ENCODE data around the gene YBX2. TPM values are rescaled to one million over a fixed set of nuclear protein-coding genes. Genes with fewer than 3 reads are reported as not detected.

The YBX2 gene
- total and polyA plus RNA-seq, 2 donors (not counting 3 experiments of a cell fraction or from before 2014, with no cell fraction given): 0.15 to 0.31 TPM

DNA sequence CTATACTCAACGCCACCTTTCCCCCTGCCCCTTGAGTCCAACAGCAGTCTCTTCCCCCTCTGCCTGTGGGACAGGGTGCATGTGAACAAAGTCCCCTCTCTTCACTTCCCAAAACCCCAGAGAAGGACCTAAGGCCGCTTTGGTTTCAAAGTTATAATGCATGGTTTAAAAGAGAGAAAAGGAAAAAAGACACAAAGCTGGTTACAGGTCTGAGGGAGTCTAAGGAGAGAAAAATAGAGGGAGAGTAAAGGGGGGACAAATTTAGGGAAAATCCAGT is 51.0 kb downstream of the YBX2 start:
- Histone ChIP-seq H3K9ac (replicated peaks; ENCODE audit: extremely low read depth, insufficient read depth, low read length) (peak overlapping the region; percentile 92), H3K27ac (ENCODE audit: insufficient read depth, low read depth, low read length) (peak overlapping the region; percentile 95), H2AFZ (ENCODE audit: low read depth, low read length) (peak overlapping the region; percentile 36), H3K4me3 (replicated peaks in 1 of 3; ENCODE audit: insufficient read depth in 1 of 3, low read depth in 1 of 3, low read length in 3 of 3) (peak overlapping the region in 2 of 3 experiments; percentile 65 to 91), H3K9me3 (replicated peaks; ENCODE audit: control insufficient read depth, insufficient read depth, low read length) (no peaks in the 10 kb centered on the region), H3K4me2 (ENCODE audit: insufficient read depth, low read length) (peak overlapping the region; percentile 97), H3K27me3 (ENCODE audit: control insufficient read depth in 2 of 2, insufficient read depth in 2 of 2, low read length in 2 of 2) (no peaks in the 10 kb centered on the region), H3K79me2 (ENCODE audit: control insufficient read depth, insufficient read depth, low read length) (peaks cover 50% of the 10 kb centered on the region), H3K36me3 (ENCODE audit: control insufficient read depth in 2 of 2, extremely low read depth in 1 of 2, insufficient read depth in 2 of 2, low read length in 2 of 2) (peaks cover 6 to 21% of the 10 kb centered on the region in 2 experiments), H4K20me1 (replicated peaks; ENCODE audit: control insufficient read depth, extremely low read depth, insufficient read depth, low read length) (no peaks in the 10 kb centered on the region), H3K9me1 (replicated peaks; ENCODE audit: control insufficient read depth, extremely low read depth, insufficient read depth, low read length) (no peaks in the 10 kb centered on the region), H3K4me1 (ENCODE audit: control insufficient read depth, extremely low read depth, insufficient read depth, low read length) (peaks cover 23% of the 10 kb centered on the region)
- POLR2A ChIA-PET: no interaction called here
- no peak for TF ChIP-seq GATA2 (IDR thresholded peaks at IDR 0.05; ENCODE audit: insufficient read depth, insufficient read length, low read depth, low read length)
- no peak for TF ChIP-seq POLR2A (IDR thresholded peaks at IDR 0.05; ENCODE audit: low read depth, low read length)
- TF ChIP-seq, protein P1, sequence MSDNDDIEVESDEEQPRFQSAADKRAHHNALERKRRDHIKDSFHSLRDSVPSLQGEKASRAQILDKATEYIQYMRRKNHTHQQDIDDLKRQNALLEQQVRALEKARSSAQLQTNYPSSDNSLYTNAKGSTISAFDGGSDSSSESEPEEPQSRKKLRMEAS (IDR thresholded peaks at IDR 0.05; ENCODE audit: insufficient read depth, insufficient read length): no peak
- no peak for TF ChIP-seq MYC (IDR thresholded peaks at IDR 0.05; ENCODE audit: low read depth, low read length)
- no peak for TF ChIP-seq FOS (IDR thresholded peaks at IDR 0.05; ENCODE audit: borderline replicate concordance, insufficient read depth, low read length)
- dilution Hi-C loops (cut with MboI; ENCODE audit: extremely low pct_ligation_motif_present, low sequenced_read_pairs): no loop called here
- BruUV-seq (replicated peaks): no TSS peak
- intact Hi-C loops (cut with micrococcal nuclease): loop anchor here (1.0 to 2.0 kb wide), 2 partner anchors 37 to 53 kb away; partner anchors contain the start of gene SLC2A4
- DNase-seq (ENCODE audit: low read depth, low spot score) (no peak), FAIRE-seq (no peak)
- CTCF ChIA-PET: interaction anchor here (1.0 to 3.4 kb wide), 3 partner anchors 8 to 53 kb away, joined by 3 to 24 read pairs (median 16); partner anchors contain the start of genes ACADVL, CTDNEP1, DLG4 and ELP5

DNA sequence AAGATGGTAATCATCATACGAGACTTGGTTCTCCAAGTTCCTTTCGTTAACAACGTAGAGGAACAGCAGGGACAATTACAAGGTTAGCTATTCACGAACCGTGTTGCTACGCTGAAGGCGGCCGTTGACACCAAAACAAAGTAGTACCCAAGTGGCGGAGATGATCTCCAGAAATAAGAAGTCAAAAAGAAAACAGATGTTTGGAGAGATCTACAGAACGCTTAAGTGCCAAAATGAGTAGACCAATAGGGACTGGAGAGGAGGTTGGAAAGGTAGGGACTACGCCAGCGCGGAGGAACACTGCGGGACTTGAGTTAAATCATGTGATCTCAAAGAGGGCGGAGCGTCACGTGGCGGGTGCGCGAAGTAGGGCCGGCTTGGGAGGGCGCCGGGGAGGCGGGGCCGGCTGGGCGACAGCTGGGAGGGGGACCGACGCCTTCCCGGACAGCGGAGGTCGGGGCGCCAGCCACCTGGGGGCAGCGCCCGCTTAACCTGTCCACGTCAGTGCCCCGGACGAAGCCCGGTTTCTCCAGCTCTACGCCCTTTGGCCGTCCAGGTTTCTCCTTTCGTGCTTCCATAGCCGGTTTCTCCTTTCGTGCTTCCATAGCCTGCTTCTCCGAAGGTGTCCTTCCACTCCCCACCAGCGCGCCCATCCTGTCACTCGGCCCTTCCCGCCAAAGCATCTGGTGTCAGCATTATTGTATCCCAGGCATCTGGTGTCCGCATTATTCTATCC is 51.6 kb downstream of the YBX2 start:
- peak; percentile 96 for DNase-seq (ENCODE audit: low read depth, low spot score)
- Histone ChIP-seq H3K27me3 (ENCODE audit: control insufficient read depth in 2 of 2, insufficient read depth in 2 of 2, low read length in 2 of 2) (no peaks in the 10 kb centered on the region), H3K27ac (ENCODE audit: insufficient read depth, low read depth, low read length) (peak overlapping the region; percentile 95), H3K9ac (replicated peaks; ENCODE audit: extremely low read depth, insufficient read depth, low read length) (peak overlapping the region; percentile 92), H4K20me1 (replicated peaks; ENCODE audit: control insufficient read depth, extremely low read depth, insufficient read depth, low read length) (no peaks in the 10 kb centered on the region), H3K9me1 (replicated peaks; ENCODE audit: control insufficient read depth, extremely low read depth, insufficient read depth, low read length) (no peaks in the 10 kb centered on the region), H2AFZ (ENCODE audit: low read depth, low read length) (peak overlapping the region; percentile 96), H3K79me2 (ENCODE audit: control insufficient read depth, insufficient read depth, low read length) (peaks cover 47% of the 10 kb centered on the region), H3K4me2 (ENCODE audit: insufficient read depth, low read length) (peak overlapping the region; percentile 97), H3K36me3 (ENCODE audit: control insufficient read depth in 2 of 2, extremely low read depth in 1 of 2, insufficient read depth in 2 of 2, low read length in 2 of 2) (peaks cover 6 to 21% of the 10 kb centered on the region in 2 experiments), H3K9me3 (replicated peaks; ENCODE audit: control insufficient read depth, insufficient read depth, low read length) (no peaks in the 10 kb centered on the region), H3K4me3 (replicated peaks in 1 of 3; ENCODE audit: insufficient read depth in 1 of 3, low read depth in 1 of 3, low read length in 3 of 3) (peak overlapping the region; percentile 19 to 91 (median 65)), H3K4me1 (ENCODE audit: control insufficient read depth, extremely low read depth, insufficient read depth, low read length) (peaks cover 23% of the 10 kb centered on the region)
- TF ChIP-seq, protein P1 (IDR thresholded peaks at IDR 0.05; ENCODE audit: insufficient read depth, insufficient read length): peak; percentile 94
- TF ChIP-seq, protein P2, sequence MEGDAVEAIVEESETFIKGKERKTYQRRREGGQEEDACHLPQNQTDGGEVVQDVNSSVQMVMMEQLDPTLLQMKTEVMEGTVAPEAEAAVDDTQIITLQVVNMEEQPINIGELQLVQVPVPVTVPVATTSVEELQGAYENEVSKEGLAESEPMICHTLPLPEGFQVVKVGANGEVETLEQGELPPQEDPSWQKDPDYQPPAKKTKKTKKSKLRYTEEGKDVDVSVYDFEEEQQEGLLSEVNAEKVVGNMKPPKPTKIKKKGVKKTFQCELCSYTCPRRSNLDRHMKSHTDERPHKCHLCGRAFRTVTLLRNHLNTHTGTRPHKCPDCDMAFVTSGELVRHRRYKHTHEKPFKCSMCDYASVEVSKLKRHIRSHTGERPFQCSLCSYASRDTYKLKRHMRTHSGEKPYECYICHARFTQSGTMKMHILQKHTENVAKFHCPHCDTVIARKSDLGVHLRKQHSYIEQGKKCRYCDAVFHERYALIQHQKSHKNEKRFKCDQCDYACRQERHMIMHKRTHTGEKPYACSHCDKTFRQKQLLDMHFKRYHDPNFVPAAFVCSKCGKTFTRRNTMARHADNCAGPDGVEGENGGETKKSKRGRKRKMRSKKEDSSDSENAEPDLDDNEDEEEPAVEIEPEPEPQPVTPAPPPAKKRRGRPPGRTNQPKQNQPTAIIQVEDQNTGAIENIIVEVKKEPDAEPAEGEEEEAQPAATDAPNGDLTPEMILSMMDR (IDR thresholded peaks at IDR 0.05; ENCODE audit: extremely low read depth in 1 of 2, insufficient read depth in 1 of 2, low read depth in 1 of 2, low read length in 2 of 2): no peak
- TF ChIP-seq MYC (IDR thresholded peaks at IDR 0.05; ENCODE audit: low read depth, low read length): peak; percentile 71
- no peak for TF ChIP-seq EZH2 (IDR thresholded peaks at IDR 0.05; ENCODE audit: borderline replicate concordance, low read depth, low read length, severe bottlenecking)
- TF ChIP-seq POLR2AphosphoS5 (IDR thresholded peaks at IDR 0.05; ENCODE audit: insufficient read depth, low read depth, low read length): peak; percentile 93
- TF ChIP-seq JUN (IDR thresholded peaks at IDR 0.05; ENCODE audit: borderline replicate concordance, insufficient read depth, insufficient read length, low read depth): no peak
- no peak for TF ChIP-seq FOS (IDR thresholded peaks at IDR 0.05; ENCODE audit: borderline replicate concordance, insufficient read depth, low read length)
- peak; percentile 89 for TF ChIP-seq POLR2A (IDR thresholded peaks at IDR 0.05; ENCODE audit: low read depth, low read length)
- no peak for TF ChIP-seq GATA2 (IDR thresholded peaks at IDR 0.05; ENCODE audit: insufficient read depth, insufficient read length, low read depth, low read length)
- dilution Hi-C loops (cut with MboI; ENCODE audit: extremely low pct_ligation_motif_present, low sequenced_read_pairs) (no loop called here), intact Hi-C loops (cut with micrococcal nuclease) (loop anchor here (1.0 to 2.0 kb wide), 2 partner anchors 38 to 53 kb away; partner anchors contain the start of gene SLC2A4)
- FAIRE-seq: peak; percentile 76
- ChIA-PET POLR2A (no interaction called here), CTCF (interaction anchor here (1.0 to 3.4 kb wide), 4 partner anchors 9 to 197 kb away, joined by 3 to 24 read pairs (median 12); partner anchors contain the start of genes ACADVL, CTDNEP1, DLG4 and ELP5)
- no TSS peak for BruUV-seq (replicated peaks)

Measured in endothelial cell of umbilical vein (primary cell).